HUES64 (cell line): ENCODE results near the gene RPL22.
"Not testable (repeated sequence)": the region's sequence is repeated elsewhere in the genome, so short reads cannot be mapped to it uniquely, and the experiment has no call there.

ENCODE experiments used
- H3K27ac ChIP-seq: 2 replicates; pipeline ENCODE4 v1.7.0; 2013; ENCODE audit warnings: low read depth, low read length, inconsistent platforms
- H3K27me3 ChIP-seq: 2 replicates; pipeline ENCODE4 v1.6.1; 2013; ENCODE audit warnings: mild to moderate bottlenecking, low read length; ENCODE audit not compliant: insufficient read depth
- H3K36me3 ChIP-seq: 2 replicates; pipeline ENCODE4 v1.6.1; 2013; ENCODE audit warnings: mild to moderate bottlenecking, low read length; ENCODE audit not compliant: insufficient read depth
- H3K4me1 ChIP-seq: 2 replicates; pipeline ENCODE4 v1.6.1; 2013; ENCODE audit warnings: mild to moderate bottlenecking, low read length, moderate library complexity; ENCODE audit not compliant: insufficient read depth
- H3K4me3 ChIP-seq: 2 replicates; pipeline ENCODE4 v1.5.1; 2013; ENCODE audit warnings: mild to moderate bottlenecking, low read length, moderate library complexity
- H3K9ac ChIP-seq: 2 replicates; pipeline ENCODE4 v1.6.1; 2013; ENCODE audit warnings: mild to moderate bottlenecking, low read depth, low read length
- H3K9me3 ChIP-seq: 2 replicates; pipeline ENCODE4 v1.6.1; 2013; ENCODE audit warnings: low read depth, low read length; ENCODE audit not compliant: insufficient read depth
- WGBS: fragments of 150-250, 120-280 bp; methylation state at CpG from one replicate; pipeline ENCODE4 v1.1.7; 2013; ENCODE audit warnings: missing lambda C conversion rate; 5-methylcytosine and 5-hydroxymethylcytosine counted together

RPL22 gene

GRCh38 chr1:6225651-6226050 lies 26.3 kb upstream of the RPL22 start:
- 93% methylated on average over 8 of the region's 8 CpGs for WGBS
- H3K9ac ChIP-seq: no peak overlapping the region
- H3K36me3 ChIP-seq: peaks cover 89% of the 10 kb centered on the region
- no peaks in the 10 kb centered on the region for H3K9me3 ChIP-seq
- H3K27me3 ChIP-seq: no peaks in the 10 kb centered on the region
- no peak overlapping the region for H3K4me3 ChIP-seq
- H3K4me1 ChIP-seq: no peaks in the 10 kb centered on the region
- no peak overlapping the region for H3K27ac ChIP-seq

- no peak overlapping the region for H3K9ac ChIP-seq
- no peaks in the 10 kb centered on the region for H3K9me3 ChIP-seq
- H3K36me3 ChIP-seq: peaks cover 81% of the 10 kb centered on the region
- no peak overlapping the region for H3K4me3 ChIP-seq
- no peaks in the 10 kb centered on the region for H3K4me1 ChIP-seq
- H3K27me3 ChIP-seq: no peaks in the 10 kb centered on the region
- H3K27ac ChIP-seq: no peak overlapping the region
- WGBS: 96% methylated on average over 15 of the region's 15 CpGs
Measured at GRCh38 chr1:6224718-6225117, 25.3 kb upstream of the RPL22 start.

- Histone ChIP-seq H3K4me1 (no peaks in the 10 kb centered on the region), H3K9ac (no peak overlapping the region), H3K27me3 (no peaks in the 10 kb centered on the region), H3K4me3 (no peak overlapping the region), H3K36me3 (peaks cover 71% of the 10 kb centered on the region), H3K27ac (no peak overlapping the region), H3K9me3 (no peaks in the 10 kb centered on the region)
- 97% methylated on average over 13 of the region's 13 CpGs for WGBS
Measured at GRCh38 chr1:6223617-6224016, 24.2 kb upstream of the RPL22 start.

- no peak overlapping the region for H3K27ac ChIP-seq
- no peak overlapping the region for H3K4me3 ChIP-seq
- 94% methylated on average over 6 of the region's 6 CpGs for WGBS
- H3K4me1 ChIP-seq: no peaks in the 10 kb centered on the region
- H3K27me3 ChIP-seq: no peaks in the 10 kb centered on the region
- peaks cover 62% of the 10 kb centered on the region for H3K36me3 ChIP-seq
- H3K9ac ChIP-seq: no peak overlapping the region
- H3K9me3 ChIP-seq: no peaks in the 10 kb centered on the region
Measured at GRCh38 chr1:6222636-6223035, 23.2 kb upstream of the RPL22 start.

DNA sequence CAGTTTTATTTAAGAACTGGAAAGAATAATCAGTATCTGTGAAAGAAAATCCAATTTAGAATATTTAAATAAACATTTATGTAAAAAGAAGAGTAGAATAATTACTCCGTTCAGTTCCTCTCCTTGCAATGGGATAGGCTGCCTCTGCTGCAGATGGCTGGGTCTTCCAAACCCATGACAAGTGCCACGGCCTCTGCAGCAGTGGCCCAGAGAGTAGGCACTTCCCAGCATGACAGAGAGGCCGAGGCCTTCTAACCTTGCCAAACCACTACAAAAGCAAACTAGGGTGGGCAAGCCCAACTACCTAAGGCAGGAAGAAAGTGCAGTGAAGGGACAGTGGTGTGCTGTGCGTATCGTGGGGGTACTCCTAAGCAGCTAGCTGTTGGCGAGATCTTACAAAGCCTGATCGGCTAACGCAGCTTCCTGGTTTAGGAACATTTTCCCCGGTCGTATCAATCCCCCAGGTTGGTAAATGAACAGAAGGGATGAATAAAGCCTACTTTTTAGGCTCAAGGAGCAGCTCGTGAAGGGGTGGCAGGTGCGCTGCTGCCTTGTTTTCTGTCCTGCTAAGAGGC lies 21.9 kb upstream of the RPL22 start:
- H3K4me1 ChIP-seq: no peaks in the 10 kb centered on the region
- no peak overlapping the region for H3K27ac ChIP-seq
- H3K9me3 ChIP-seq: no peaks in the 10 kb centered on the region
- H3K27me3 ChIP-seq: no peaks in the 10 kb centered on the region
- no peak overlapping the region for H3K9ac ChIP-seq
- no peak overlapping the region for H3K4me3 ChIP-seq
- H3K36me3 ChIP-seq: peaks cover 51% of the 10 kb centered on the region
- WGBS: 95% methylated on average over 12 of the region's 12 CpGs

DNA sequence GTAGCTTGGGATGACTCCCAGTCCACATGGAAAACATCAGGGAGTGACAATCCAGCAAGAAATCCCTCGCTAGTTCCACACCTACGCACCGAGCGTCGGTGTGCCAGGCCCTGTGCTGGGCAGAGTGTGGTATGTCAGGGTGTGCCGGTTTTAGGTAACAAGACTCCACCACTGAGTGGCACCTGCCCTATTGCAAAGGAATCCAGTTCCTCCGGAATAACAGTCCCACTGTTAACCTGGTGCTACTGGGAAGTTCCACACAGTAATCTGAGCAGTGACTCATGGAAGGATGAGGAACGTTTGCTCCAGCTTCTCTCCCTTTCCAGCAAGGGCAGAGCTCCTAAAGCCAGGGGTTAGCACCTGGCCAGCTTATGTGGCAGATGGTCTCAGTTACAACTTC lies 20.8 kb upstream of the RPL22 start:
- 92% methylated on average over 8 of the region's 8 CpGs for WGBS
- Histone ChIP-seq H3K4me1 (no peaks in the 10 kb centered on the region), H3K9ac (no peak overlapping the region), H3K4me3 (no peak overlapping the region), H3K27ac (no peak overlapping the region), H3K27me3 (no peaks in the 10 kb centered on the region), H3K9me3 (no peaks in the 10 kb centered on the region), H3K36me3 (peaks cover 40% of the 10 kb centered on the region)

GRCh38 chr1:6219641-6220040 lies 20.2 kb upstream of the RPL22 start:
- 94% methylated on average over 11 of the region's 11 CpGs for WGBS
- not testable (repeated sequence) for H3K27ac ChIP-seq, H3K4me1 ChIP-seq, H3K27me3 ChIP-seq, H3K9ac ChIP-seq, H3K9me3 ChIP-seq, H3K4me3 ChIP-seq
- H3K36me3 ChIP-seq: peaks cover 34% of the 10 kb centered on the region

- Histone ChIP-seq H3K4me1 (no peaks in the 10 kb centered on the region), H3K9me3 (no peaks in the 10 kb centered on the region), H3K27me3 (no peaks in the 10 kb centered on the region), H3K4me3 (no peak overlapping the region), H3K27ac (no peak overlapping the region), H3K9ac (no peak overlapping the region), H3K36me3 (peaks cover 23% of the 10 kb centered on the region)
- WGBS: 92% methylated on average over 16 of the region's 16 CpGs
Measured at GRCh38 chr1:6218375-6219164, 19.2 kb upstream of the RPL22 start.

GRCh38 chr1:6212193-6212959 lies 13.0 kb upstream of the RPL22 start:
- WGBS: 93% methylated on average over 20 of the region's 20 CpGs
- no peak overlapping the region for H3K27ac ChIP-seq
- H3K4me3 ChIP-seq: no peak overlapping the region
- H3K36me3 ChIP-seq: no peaks in the 10 kb centered on the region
- H3K9ac ChIP-seq: no peak overlapping the region
- H3K9me3 ChIP-seq: no peaks in the 10 kb centered on the region
- H3K27me3 ChIP-seq: peaks cover 28% of the 10 kb centered on the region
- H3K4me1 ChIP-seq: peaks cover 4% of the 10 kb centered on the region

GRCh38 chr1:6211731-6212130 lies 12.3 kb upstream of the RPL22 start:
- Histone ChIP-seq H3K27ac (no peak overlapping the region), H3K4me1 (peaks cover 4% of the 10 kb centered on the region), H3K9ac (no peak overlapping the region), H3K4me3 (no peak overlapping the region), H3K27me3 (peaks cover 34% of the 10 kb centered on the region), H3K36me3 (no peaks in the 10 kb centered on the region), H3K9me3 (no peaks in the 10 kb centered on the region)
- WGBS: 90% methylated on average over 15 of the region's 16 CpGs

- Histone ChIP-seq H3K4me1 (peaks cover 4% of the 10 kb centered on the region), H3K9me3 (no peaks in the 10 kb centered on the region), H3K36me3 (no peaks in the 10 kb centered on the region), H3K4me3 (no peak overlapping the region), H3K9ac (no peak overlapping the region), H3K27me3 (peaks cover 44% of the 10 kb centered on the region), H3K27ac (no peak overlapping the region)
- WGBS: 90% methylated on average over 29 of the region's 29 CpGs
Measured at GRCh38 chr1:6210591-6211355, 11.4 kb upstream of the RPL22 start.
